ENCODE data around the gene HHAT. TPM values are rescaled to one million over a fixed set of nuclear protein-coding genes. Genes with fewer than 3 reads are reported as not detected.

HHAT gene
- total and polyA plus RNA-seq, 2 donors (not counting 3 experiments of a cell fraction or from before 2014, with no cell fraction given) = 2.4 to 4.3 TPM

GRCh38 chr1:210373628-210373877 is 44.9 kb downstream of the HHAT start:
- Histone ChIP-seq H3K27ac (ENCODE audit: insufficient read depth, low read depth, low read length) (no peak overlapping the region), H3K9ac (replicated peaks; ENCODE audit: extremely low read depth, insufficient read depth, low read length) (no peak overlapping the region)
- POLR2A ChIA-PET = interaction anchor here (0.6 to 1.8 kb wide), 5 partner anchors 20 to 550 kb away, joined by 3 to 9 read pairs (median 3); no protein-coding TSS in a partner anchor

GRCh38 chr1:210373878-210374599 is 45.3 kb downstream of the HHAT start:
- BruUV-seq (replicated peaks) = TSS peak; percentile 98
- DNase-seq (ENCODE audit: low read depth, low spot score) = peak; percentile 65
- Histone ChIP-seq H2AFZ (ENCODE audit: low read depth, low read length) (no peak overlapping the region), H3K79me2 (ENCODE audit: control insufficient read depth, insufficient read depth, low read length) (no peaks in the 10 kb centered on the region), H3K9ac (replicated peaks; ENCODE audit: extremely low read depth, insufficient read depth, low read length) (peak overlapping the region; percentile 63), H3K4me1 (ENCODE audit: control insufficient read depth, extremely low read depth, insufficient read depth, low read length) (peaks cover 7% of the 10 kb centered on the region), H3K27me3 (ENCODE audit: control insufficient read depth in 2 of 2, insufficient read depth in 2 of 2, low read length in 2 of 2) (no peaks in the 10 kb centered on the region), H3K4me3 (replicated peaks in 1 of 3; ENCODE audit: insufficient read depth in 1 of 3, low read depth in 1 of 3, low read length in 3 of 3) (no peak overlapping the region), H4K20me1 (replicated peaks; ENCODE audit: control insufficient read depth, extremely low read depth, insufficient read depth, low read length) (no peaks in the 10 kb centered on the region), H3K9me3 (replicated peaks; ENCODE audit: control insufficient read depth, insufficient read depth, low read length) (no peaks in the 10 kb centered on the region), H3K27ac (ENCODE audit: insufficient read depth, low read depth, low read length) (peak overlapping the region; percentile 94), H3K9me1 (replicated peaks; ENCODE audit: control insufficient read depth, extremely low read depth, insufficient read depth, low read length) (no peaks in the 10 kb centered on the region), H3K36me3 (ENCODE audit: control insufficient read depth in 2 of 2, extremely low read depth in 1 of 2, insufficient read depth in 2 of 2, low read length in 2 of 2) (no peaks in the 10 kb centered on the region), H3K4me2 (ENCODE audit: insufficient read depth, low read length) (no peak overlapping the region)
- POLR2A ChIA-PET = interaction anchor here (0.6 to 1.8 kb wide), 6 partner anchors 20 to 551 kb away, joined by 3 to 9 read pairs (median 4); no protein-coding TSS in a partner anchor
- intact Hi-C loops (cut with micrococcal nuclease) (loop anchor here (1.0 to 10.0 kb wide), 9 partner anchors 26 to 509 kb away; no protein-coding TSS in a partner anchor), dilution Hi-C loops (cut with MboI; ENCODE audit: extremely low pct_ligation_motif_present, low sequenced_read_pairs) (loop anchor here (25.0 kb wide), 1 partner anchor 537 kb away; the partner anchor contains the start of gene UTP25)
- CTCF ChIA-PET = interaction anchor here (0.7 to 3.3 kb wide), 15 partner anchors 8 to 1307 kb away, joined by 3 to 16 read pairs (median 4); partner anchors contain the start of gene KCNH1
- peak; percentile 73 to 97 for TF ChIP-seq CTCF (IDR thresholded peaks at IDR 0.05; ENCODE audit: extremely low read depth in 1 of 2, insufficient read depth in 1 of 2, low read depth in 1 of 2, low read length in 2 of 2)
- peak; percentile 87 for TF ChIP-seq JUN (IDR thresholded peaks at IDR 0.05; ENCODE audit: borderline replicate concordance, insufficient read depth, insufficient read length, low read depth)
- TF ChIP-seq POLR2AphosphoS5 (IDR thresholded peaks at IDR 0.05; ENCODE audit: insufficient read depth, low read depth, low read length) = peak; percentile 99
- peak; percentile 89 for TF ChIP-seq FOS (IDR thresholded peaks at IDR 0.05; ENCODE audit: borderline replicate concordance, insufficient read depth, low read length)
- TF ChIP-seq MYC (IDR thresholded peaks at IDR 0.05; ENCODE audit: low read depth, low read length) = no peak
- no peak for TF ChIP-seq EZH2 (IDR thresholded peaks at IDR 0.05; ENCODE audit: borderline replicate concordance, low read depth, low read length, severe bottlenecking)
- peak; percentile 100 for TF ChIP-seq POLR2A (IDR thresholded peaks at IDR 0.05; ENCODE audit: low read depth, low read length)
- TF ChIP-seq MAX (IDR thresholded peaks at IDR 0.05; ENCODE audit: insufficient read depth, insufficient read length) = no peak
- TF ChIP-seq GATA2 (IDR thresholded peaks at IDR 0.05; ENCODE audit: insufficient read depth, insufficient read length, low read depth, low read length) = no peak
- peak; percentile 90 for FAIRE-seq

More at GRCh38 chr1:210373628-210373877, 44.9 kb downstream of the HHAT start:
- no peaks in the 10 kb centered on the region for H3K9me1 ChIP-seq (replicated peaks; ENCODE audit: control insufficient read depth, extremely low read depth, insufficient read depth, low read length)
- H3K4me1 ChIP-seq (ENCODE audit: control insufficient read depth, extremely low read depth, insufficient read depth, low read length) = peaks cover 7% of the 10 kb centered on the region
- H2AFZ ChIP-seq (ENCODE audit: low read depth, low read length) = no peak overlapping the region
- H3K4me3 ChIP-seq (replicated peaks in 1 of 3; ENCODE audit: insufficient read depth in 1 of 3, low read depth in 1 of 3, low read length in 3 of 3) = no peak overlapping the region
- dilution Hi-C loops (cut with MboI; ENCODE audit: extremely low pct_ligation_motif_present, low sequenced_read_pairs) = loop anchor here (25.0 kb wide), 1 partner anchor 536 kb away; the partner anchor contains the start of gene UTP25
- no peaks in the 10 kb centered on the region for H3K79me2 ChIP-seq (ENCODE audit: control insufficient read depth, insufficient read depth, low read length)
- DNase-seq (ENCODE audit: low read depth, low spot score) = no peak
- TF ChIP-seq POLR2A (IDR thresholded peaks at IDR 0.05; ENCODE audit: low read depth, low read length) (no peak), GATA2 (IDR thresholded peaks at IDR 0.05; ENCODE audit: insufficient read depth, insufficient read length, low read depth, low read length) (peak; percentile 30)
- H4K20me1 ChIP-seq (replicated peaks; ENCODE audit: control insufficient read depth, extremely low read depth, insufficient read depth, low read length) = no peaks in the 10 kb centered on the region
- no peaks in the 10 kb centered on the region for H3K9me3 ChIP-seq (replicated peaks; ENCODE audit: control insufficient read depth, insufficient read depth, low read length)
- no peaks in the 10 kb centered on the region for H3K36me3 ChIP-seq (ENCODE audit: control insufficient read depth in 2 of 2, extremely low read depth in 1 of 2, insufficient read depth in 2 of 2, low read length in 2 of 2)
- FAIRE-seq = no peak
- BruUV-seq (replicated peaks) = no TSS peak
- CTCF ChIA-PET = interaction anchor here (0.8 to 3.3 kb wide), 13 partner anchors 10 to 1307 kb away, joined by 3 to 16 read pairs (median 5); partner anchors contain the start of gene KCNH1
- intact Hi-C loops (cut with micrococcal nuclease) = loop anchor here (10.0 kb wide), 1 partner anchor 509 kb away; no protein-coding TSS in a partner anchor
- H3K27me3 ChIP-seq (ENCODE audit: control insufficient read depth in 2 of 2, insufficient read depth in 2 of 2, low read length in 2 of 2) = no peaks in the 10 kb centered on the region
- H3K4me2 ChIP-seq (ENCODE audit: insufficient read depth, low read length) = no peak overlapping the region
